DOHH2 (cell line): Measurements from ENCODE around the gene KIDINS220.

ENCODE experiments used
- H3F3A ChIP-seq: fragments of 200-600 bp; sonication (generic), shearing (Covaris generic); 2 replicates; pipeline ENCODE4 v1.6.0; 2016; ENCODE audit warnings: antibody characterized with exemption, mild to moderate bottlenecking; ENCODE audit not compliant: control insufficient read depth, insufficient read depth
- H3K27ac ChIP-seq: fragments of 200-600 bp; sonication (generic); 2 replicates; pipeline ENCODE4 v1.5.1; 2014; ENCODE audit warnings: low read depth, mild to moderate bottlenecking, low read length, moderate library complexity
- H3K27me3 ChIP-seq: fragments of 200-600 bp; sonication (generic); 2 replicates; pipeline ENCODE4 v1.6.1; 2014; ENCODE audit warnings: mild to moderate bottlenecking, low read length, mixed read lengths; ENCODE audit not compliant: control insufficient read depth
- H3K36me3 ChIP-seq: fragments of 200-600 bp; sonication (generic); 2 replicates; pipeline ENCODE4 v1.6.1; 2014; ENCODE audit warnings: mild to moderate bottlenecking, low read length, moderate library complexity, mixed read lengths; ENCODE audit not compliant: control insufficient read depth
- H3K4me1 ChIP-seq: fragments of 200-600 bp; sonication (generic); 2 replicates; pipeline ENCODE4 v1.6.1; 2014; ENCODE audit warnings: mild to moderate bottlenecking, low read length, mixed read lengths; ENCODE audit not compliant: control insufficient read depth
- H3K4me2 ChIP-seq: fragments of 200-600 bp; sonication (generic); 2 replicates; pipeline ENCODE4 v1.6.0; 2014; ENCODE audit warnings: mild to moderate bottlenecking, low read length, moderate library complexity
- H3K4me3 ChIP-seq: fragments of 200-600 bp; sonication (generic); 2 replicates; pipeline ENCODE4 v1.5.1; 2014; ENCODE audit warnings: mild to moderate bottlenecking, low read length, mixed read lengths
- H3K79me2 ChIP-seq: fragments of 200-600 bp; sonication (generic); 2 replicates; pipeline ENCODE4 v1.6.1; 2014; ENCODE audit warnings: mild to moderate bottlenecking, low read length, mixed read lengths; ENCODE audit not compliant: control insufficient read depth
- H3K9me2 ChIP-seq: fragments of 200-600 bp; sonication (generic); replicated peaks from 2 replicates; pipeline ENCODE4 v1.6.1; 2014; ENCODE audit warnings: mild to moderate bottlenecking, low read length, mixed read lengths; ENCODE audit not compliant: control insufficient read depth
- H3K9me3 ChIP-seq: fragments of 200-600 bp; sonication (generic); 2 replicates; pipeline ENCODE4 v1.6.1; 2014; ENCODE audit warnings: antibody characterized with exemption, low read length, mixed read lengths; ENCODE audit not compliant: control insufficient read depth, insufficient read depth
- H4K20me1 ChIP-seq: fragments of 200-600 bp; sonication (generic); 2 replicates; pipeline ENCODE4 v1.6.0; 2014; ENCODE audit warnings: low read depth, mild to moderate bottlenecking, antibody characterized with exemption, low read length, moderate library complexity; ENCODE audit not compliant: control insufficient read depth, insufficient read depth
- EZH2phosphoT487 ChIP-seq: fragments of 200-600 bp; sonication (generic); IDR thresholded peaks from 2 replicates; pipeline ENCODE4 v1.6.1; 2017; ENCODE audit warnings: borderline replicate concordance, mild to moderate bottlenecking, antibody characterized with exemption, low read length, moderate library complexity, mixed read lengths
- TF ChIP-seq, protein P1 (sequence below): fragments of 200-600 bp; sonication (generic); IDR thresholded peaks from one replicate; pipeline ENCODE4 v1.5.1; 2014; ENCODE audit warnings: antibody characterized with exemption, mild to moderate bottlenecking, low read depth, low read length; ENCODE audit not compliant: poor library complexity, severe bottlenecking

Gene KIDINS220

GRCh38 chr2:8693157-8693821, 144.1 kb downstream of the KIDINS220 start:
- no peaks in the 10 kb centered on the region for H3K36me3 ChIP-seq
- H3K4me3 ChIP-seq, result no peak overlapping the region
- H3K4me1 ChIP-seq, result no peaks in the 10 kb centered on the region

DNA sequence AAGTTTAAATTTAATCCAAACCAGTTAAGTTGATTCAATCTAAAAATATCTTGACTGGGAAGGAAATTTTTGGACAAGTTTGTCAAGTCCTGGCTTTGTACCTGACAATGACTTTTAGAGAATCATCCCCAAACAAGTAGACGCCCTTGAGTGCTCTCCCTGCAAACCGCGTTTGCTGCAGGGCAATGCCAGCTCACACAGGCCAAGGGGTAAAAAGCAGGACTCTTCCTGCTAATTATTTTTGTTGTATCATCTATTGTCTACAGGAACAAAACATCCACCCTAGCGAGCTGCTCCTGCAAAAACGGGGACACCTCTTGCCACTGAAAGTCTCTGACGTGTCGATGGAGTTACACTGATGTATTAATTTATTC, 144.6 kb downstream of the KIDINS220 start:
- TF ChIP-seq EZH2phosphoT487, result no peak
- TF ChIP-seq, protein P1, sequence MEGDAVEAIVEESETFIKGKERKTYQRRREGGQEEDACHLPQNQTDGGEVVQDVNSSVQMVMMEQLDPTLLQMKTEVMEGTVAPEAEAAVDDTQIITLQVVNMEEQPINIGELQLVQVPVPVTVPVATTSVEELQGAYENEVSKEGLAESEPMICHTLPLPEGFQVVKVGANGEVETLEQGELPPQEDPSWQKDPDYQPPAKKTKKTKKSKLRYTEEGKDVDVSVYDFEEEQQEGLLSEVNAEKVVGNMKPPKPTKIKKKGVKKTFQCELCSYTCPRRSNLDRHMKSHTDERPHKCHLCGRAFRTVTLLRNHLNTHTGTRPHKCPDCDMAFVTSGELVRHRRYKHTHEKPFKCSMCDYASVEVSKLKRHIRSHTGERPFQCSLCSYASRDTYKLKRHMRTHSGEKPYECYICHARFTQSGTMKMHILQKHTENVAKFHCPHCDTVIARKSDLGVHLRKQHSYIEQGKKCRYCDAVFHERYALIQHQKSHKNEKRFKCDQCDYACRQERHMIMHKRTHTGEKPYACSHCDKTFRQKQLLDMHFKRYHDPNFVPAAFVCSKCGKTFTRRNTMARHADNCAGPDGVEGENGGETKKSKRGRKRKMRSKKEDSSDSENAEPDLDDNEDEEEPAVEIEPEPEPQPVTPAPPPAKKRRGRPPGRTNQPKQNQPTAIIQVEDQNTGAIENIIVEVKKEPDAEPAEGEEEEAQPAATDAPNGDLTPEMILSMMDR, result no peak
- no peak overlapping the region for H3K4me3 ChIP-seq
- no peaks in the 10 kb centered on the region for H3K9me3 ChIP-seq
- H4K20me1 ChIP-seq, result no peaks in the 10 kb centered on the region
- H3K27me3 ChIP-seq, result no peaks in the 10 kb centered on the region
- 0 out of 2 replicates have a peak overlapping the region, but pooled peaks have one; percentile 1 for H3K4me2 ChIP-seq
- no peak overlapping the region for H3K27ac ChIP-seq
- H3K9me2 ChIP-seq, result no peaks in the 10 kb centered on the region
- H3F3A ChIP-seq, result no peaks in the 10 kb centered on the region; the same call in 1 of the 2 replicates
- no peaks in the 10 kb centered on the region for H3K79me2 ChIP-seq
- H3K36me3 ChIP-seq, result no peaks in the 10 kb centered on the region
- H3K4me1 ChIP-seq, result no peaks in the 10 kb centered on the region

More at GRCh38 chr2:8693157-8693821, 144.1 kb downstream of the KIDINS220 start:
- no peak overlapping the region for H3K27ac ChIP-seq
- H3K4me2 ChIP-seq, result peak overlapping the region; percentile 1; the same call in 1 of the 2 replicates
- H3F3A ChIP-seq, result no peaks in the 10 kb centered on the region; the same call in 1 of the 2 replicates
- no peaks in the 10 kb centered on the region for H4K20me1 ChIP-seq
- no peaks in the 10 kb centered on the region for H3K9me2 ChIP-seq
- H3K27me3 ChIP-seq, result no peaks in the 10 kb centered on the region
- TF ChIP-seq EZH2phosphoT487, result no peak
- TF ChIP-seq, protein P1, result peak; percentile 58
- H3K79me2 ChIP-seq, result no peaks in the 10 kb centered on the region
- H3K9me3 ChIP-seq, result no peaks in the 10 kb centered on the region

- H3K9me2 ChIP-seq, result no peaks in the 10 kb centered on the region
- no peaks in the 10 kb centered on the region for H3K27me3 ChIP-seq
- H3F3A ChIP-seq, result no peaks in the 10 kb centered on the region; the same call in 1 of the 2 replicates
- H4K20me1 ChIP-seq, result no peaks in the 10 kb centered on the region
- no peak overlapping the region for H3K4me2 ChIP-seq
- no peak overlapping the region for H3K4me3 ChIP-seq
- H3K9me3 ChIP-seq, result no peaks in the 10 kb centered on the region
- no peak for TF ChIP-seq EZH2phosphoT487
- TF ChIP-seq, protein P1, result no peak
- no peaks in the 10 kb centered on the region for H3K79me2 ChIP-seq
- H3K4me1 ChIP-seq, result no peaks in the 10 kb centered on the region
- H3K27ac ChIP-seq, result no peak overlapping the region
- no peaks in the 10 kb centered on the region for H3K36me3 ChIP-seq
Measured at GRCh38 chr2:8691859-8692437, 145.5 kb downstream of the KIDINS220 start.
